ENCODE measurements around the gene MGLL.

Gene MGLL

GRCh38 chr3:127796045-127796830, 26.1 kb downstream of the MGLL start:
- Mint-ChIP-seq H3K4me3 (no peak overlapping the region), H3K4me1 (ENCODE audit: low read depth) (peaks cover 23% of the 10 kb centered on the region), H3K9me3 (peaks cover 9% of the 10 kb centered on the region), H3K27me3 (ENCODE audit: low read depth) (peaks cover 17% of the 10 kb centered on the region), H3K27ac (no peak overlapping the region), H3K36me3 (ENCODE audit: low read depth) (peaks cover 4% of the 10 kb centered on the region)
- no peak for DNase-seq (ENCODE audit: low spot score)

- no peak overlapping the region for H3K4me3 Mint-ChIP-seq
- H3K36me3 Mint-ChIP-seq (ENCODE audit: low read depth) = peaks cover 1% of the 10 kb centered on the region
These were observed 27.3 kb downstream of the MGLL start for GRCh38 chr3:127794972-127795371.

GRCh38 chr3:127794402-127794801, 27.9 kb downstream of the MGLL start:
- Mint-ChIP-seq H3K4me1 (ENCODE audit: low read depth) (peaks cover 12% of the 10 kb centered on the region), H3K36me3 (ENCODE audit: low read depth) (peaks cover under 1% of the 10 kb centered on the region), H3K27me3 (ENCODE audit: low read depth) (peaks cover 24% of the 10 kb centered on the region), H3K27ac (no peak overlapping the region), H3K4me3 (no peak overlapping the region), H3K9me3 (peaks cover 9% of the 10 kb centered on the region)
- no peak for DNase-seq (ENCODE audit: low spot score)

More at GRCh38 chr3:127794972-127795371, 27.3 kb downstream of the MGLL start:
- no peak for DNase-seq (ENCODE audit: low spot score)
- peaks cover 17% of the 10 kb centered on the region for H3K4me1 Mint-ChIP-seq (ENCODE audit: low read depth)
- H3K27me3 Mint-ChIP-seq (ENCODE audit: low read depth) = peaks cover 24% of the 10 kb centered on the region
- H3K27ac Mint-ChIP-seq = no peak overlapping the region
- H3K9me3 Mint-ChIP-seq = peaks cover 9% of the 10 kb centered on the region

GRCh38 chr3:127792541-127793292, 29.6 kb downstream of the MGLL start:
- Mint-ChIP-seq H3K4me3 (no peak overlapping the region), H3K36me3 (ENCODE audit: low read depth) (no peaks in the 10 kb centered on the region), H3K4me1 (ENCODE audit: low read depth) (peaks cover 5% of the 10 kb centered on the region), H3K27ac (no peak overlapping the region), H3K9me3 (peaks cover 9% of the 10 kb centered on the region), H3K27me3 (ENCODE audit: low read depth) (peaks cover 24% of the 10 kb centered on the region)
- no peak for DNase-seq (ENCODE audit: low spot score)

- H3K9me3 Mint-ChIP-seq = peaks cover 9% of the 10 kb centered on the region
- H3K4me3 Mint-ChIP-seq = no peak overlapping the region
- peak; percentile 10 for DNase-seq (ENCODE audit: low spot score)
- H3K36me3 Mint-ChIP-seq (ENCODE audit: low read depth) = no peaks in the 10 kb centered on the region
- no peak overlapping the region for H3K27ac Mint-ChIP-seq
- H3K4me1 Mint-ChIP-seq (ENCODE audit: low read depth) = peaks cover 5% of the 10 kb centered on the region
- H3K27me3 Mint-ChIP-seq (ENCODE audit: low read depth) = peaks cover 21% of the 10 kb centered on the region
These were observed 30.9 kb downstream of the MGLL start for GRCh38 chr3:127791221-127791913.

GRCh38 chr3:127790882-127791183, 31.5 kb downstream of the MGLL start:
- no peaks in the 10 kb centered on the region for H3K36me3 Mint-ChIP-seq (ENCODE audit: low read depth)
- H3K4me1 Mint-ChIP-seq (ENCODE audit: low read depth) = peaks cover 5% of the 10 kb centered on the region
- no peak overlapping the region for H3K27ac Mint-ChIP-seq
- H3K9me3 Mint-ChIP-seq = peaks cover 9% of the 10 kb centered on the region
- H3K4me3 Mint-ChIP-seq = no peak overlapping the region
- DNase-seq (ENCODE audit: low spot score) = no peak
- H3K27me3 Mint-ChIP-seq (ENCODE audit: low read depth) = peaks cover 19% of the 10 kb centered on the region

GRCh38 chr3:127789990-127790881, 32.1 kb downstream of the MGLL start:
- H3K27me3 Mint-ChIP-seq (ENCODE audit: low read depth) = peaks cover 19% of the 10 kb centered on the region
- no peak overlapping the region for H3K27ac Mint-ChIP-seq
- H3K4me1 Mint-ChIP-seq (ENCODE audit: low read depth) = peaks cover 5% of the 10 kb centered on the region

GRCh38 chr3:127789051-127789450, 33.3 kb downstream of the MGLL start:
- DNase-seq (ENCODE audit: low spot score) = no peak
- Mint-ChIP-seq H3K9me3 (no peaks in the 10 kb centered on the region), H3K27me3 (ENCODE audit: low read depth) (peaks cover 12% of the 10 kb centered on the region), H3K4me1 (ENCODE audit: low read depth) (peaks cover 5% of the 10 kb centered on the region), H3K36me3 (ENCODE audit: low read depth) (no peaks in the 10 kb centered on the region), H3K4me3 (no peak overlapping the region), H3K27ac (no peak overlapping the region)

More at GRCh38 chr3:127789990-127790881, 32.1 kb downstream of the MGLL start:
- Mint-ChIP-seq H3K36me3 (ENCODE audit: low read depth) (no peaks in the 10 kb centered on the region), H3K4me3 (no peak overlapping the region), H3K9me3 (peaks cover 9% of the 10 kb centered on the region)
- DNase-seq (ENCODE audit: low spot score) = no peak

- no peak for DNase-seq (ENCODE audit: low spot score)
- Mint-ChIP-seq H3K9me3 (no peaks in the 10 kb centered on the region), H3K4me3 (no peak overlapping the region), H3K36me3 (ENCODE audit: low read depth) (no peaks in the 10 kb centered on the region), H3K4me1 (ENCODE audit: low read depth) (peaks cover 5% of the 10 kb centered on the region), H3K27ac (no peak overlapping the region), H3K27me3 (ENCODE audit: low read depth) (peaks cover 9% of the 10 kb centered on the region)
These were observed 33.8 kb downstream of the MGLL start for GRCh38 chr3:127788451-127788909.

GRCh38 chr3:127787571-127788365, 34.5 kb downstream of the MGLL start:
- Mint-ChIP-seq H3K27ac (no peak overlapping the region), H3K36me3 (ENCODE audit: low read depth) (no peaks in the 10 kb centered on the region), H3K4me3 (no peak overlapping the region), H3K4me1 (ENCODE audit: low read depth) (peaks cover 5% of the 10 kb centered on the region), H3K9me3 (no peaks in the 10 kb centered on the region), H3K27me3 (ENCODE audit: low read depth) (peaks cover 8% of the 10 kb centered on the region)
- DNase-seq (ENCODE audit: low spot score) = no peak

- Mint-ChIP-seq H3K27ac (no peak overlapping the region), H3K9me3 (no peaks in the 10 kb centered on the region), H3K36me3 (ENCODE audit: low read depth) (no peaks in the 10 kb centered on the region), H3K4me1 (ENCODE audit: low read depth) (peaks cover 5% of the 10 kb centered on the region), H3K4me3 (no peak overlapping the region), H3K27me3 (ENCODE audit: low read depth) (peaks cover 8% of the 10 kb centered on the region)
- no peak for DNase-seq (ENCODE audit: low spot score)
These were observed 35.2 kb downstream of the MGLL start for GRCh38 chr3:127787071-127787490.

- Mint-ChIP-seq H3K27me3 (ENCODE audit: low read depth) (peaks cover 8% of the 10 kb centered on the region), H3K4me3 (no peak overlapping the region), H3K36me3 (ENCODE audit: low read depth) (no peaks in the 10 kb centered on the region), H3K27ac (no peak overlapping the region), H3K4me1 (ENCODE audit: low read depth) (peaks cover 5% of the 10 kb centered on the region), H3K9me3 (no peaks in the 10 kb centered on the region)
- DNase-seq (ENCODE audit: low spot score) = no peak
These were observed 35.8 kb downstream of the MGLL start for GRCh38 chr3:127786353-127787070.

All from T-helper 2 cell treated with Interferon-gamma antibody and Interleukin-4, amounts not matched to agents 5 μg/mL and 100 μg/mL, for 36 hours (primary cell).